Psoas muscle (tissue), 8 donors: ENCODE measurements around the gene FBXW12. TPM values are rescaled to one million over a fixed set of nuclear protein-coding genes. Genes with fewer than 3 reads are reported as not detected.
A peak's percentile ranks its signal among the peaks of the same experiment; 100 is the strongest.

Source experiments
- ATAC-seq, 4 donors: fragments of 200-7000 bp; cut with Tn5 transposase; one replicate each; pipeline ENCODE4 v1.9.1; 2020; ENCODE audit warnings: moderate library complexity in 3 of 4, mild to moderate bottlenecking in 2 of 4
- DNase-seq, 2 donors: peaks; one replicate each; pipeline ENCODE4 v3.0.0-alpha.2; 2020
- H3K27ac ChIP-seq: fragments of 200-600 bp; one replicate; pipeline ENCODE4 v1.8.0; 2022
- H3K27me3 ChIP-seq, 3 donors: fragments of 200-600 bp in 1 of 3; one replicate each; pipeline versions ENCODE4 v1.6.1 to v1.8.0; 2013 to 2022; ENCODE audit warnings: low read length in 2 of 3, mild to moderate bottlenecking in 2 of 3, moderate library complexity in 1 of 3; ENCODE audit not compliant: insufficient read depth in 3 of 3
- H3K36me3 ChIP-seq, 2 donors: fragments of 200-600 bp in 1 of 2; one replicate each; pipeline versions ENCODE4 v1.6.1 to v1.8.0; 2013 to 2022; ENCODE audit warnings: low read depth in 1 of 2, mild to moderate bottlenecking in 1 of 2, moderate library complexity in 1 of 2; ENCODE audit not compliant: insufficient read depth in 1 of 2
- H3K4me1 ChIP-seq: fragments of 200-600 bp; one replicate; pipeline ENCODE4 v1.8.0; 2022
- H3K4me3 ChIP-seq: fragments of 200-600 bp; one replicate; pipeline ENCODE4 v1.8.0; 2022; ENCODE audit warnings: mild to moderate bottlenecking
- H3K9me3 ChIP-seq: fragments of 200-600 bp; one replicate; pipeline ENCODE4 v1.8.0; 2022
- WGBS, 3 donors: extraction: QIAGEN DNeasy Blood & Tissue Kit; methylation state at CpG; one replicate each; pipeline versions ENCODE4 v1.1.6 to v1.1.7; 2013; 5-methylcytosine and 5-hydroxymethylcytosine counted together
- intact Hi-C, 2 donors: fragments of 100-400 bp; cut with DNase I; formaldehyde crosslinking; loops; one replicate each; pipeline versions ENCODE4 v1.11.0 to v1.14.2; 2022
- polyA plus RNA-seq, 3 donors: library from polyadenylated mRNA; stranded (reverse); fragments of 200-250 nt; gene quantifications; one replicate each; pipeline ENCODE4 v1.2.3, GENCODE V29; 2013
- total RNA-seq, 4 donors: library from RNA; stranded (reverse); fragmentation: NEBNext Ultra II Directional in 2 of 4; extraction: Animal tissue kit (Norgen Biotek cat#: 25700) in 2 of 4; gene quantifications; one replicate each; pipeline versions ENCODE4 v1.2.1 to v1.2.4, GENCODE V29; 2021 to 2023
- TF ChIP-seq, protein P1 (sequence below): fragments of 200-600 bp; IDR thresholded peaks from one replicate; pipeline ENCODE4 v1.8.0; 2022; ENCODE audit warnings: antibody characterized with exemption
- donor health status: healthy with polysubstance abuse.
- donor health status: DM: no; HTN: no; CAD: no; lungs with moderate emphysema.
- donor health status: Bipolar disorder and iron deficiency.
- donor health status: healthy.
- donor health status: DM: yes; HTN: yes; CAD: no.
- donor health status: DM: no; HTN: no; CAD: no.
- donor health status: DM: no; HTN: no; CAD: no.
- donor health status: DM: yes; HTN: yes; CAD: no.

The FBXW12 gene
- total and polyA plus RNA-seq, 7 donors, result 0.01 TPM; not detected in 6

GRCh38 chr3:48403533-48404439, 31.8 kb downstream of the FBXW12 start:
- Histone ChIP-seq H3K4me1 (no peaks in the 10 kb centered on the region), H3K27ac (no peak overlapping the region), H3K27me3 (no peaks in the 10 kb centered on the region), H3K4me3 (no peak overlapping the region), H3K36me3 (no peaks in the 10 kb centered on the region), H3K9me3 (no peaks in the 10 kb centered on the region)
- no peak for ATAC-seq
- 84 to 93% (median 88%) methylated on average over 13 to 15 of the region's 15 CpGs for WGBS, 3 donors
- peak in 1 of 2 donors; percentile 9 for DNase-seq
- TF ChIP-seq, protein P1, sequence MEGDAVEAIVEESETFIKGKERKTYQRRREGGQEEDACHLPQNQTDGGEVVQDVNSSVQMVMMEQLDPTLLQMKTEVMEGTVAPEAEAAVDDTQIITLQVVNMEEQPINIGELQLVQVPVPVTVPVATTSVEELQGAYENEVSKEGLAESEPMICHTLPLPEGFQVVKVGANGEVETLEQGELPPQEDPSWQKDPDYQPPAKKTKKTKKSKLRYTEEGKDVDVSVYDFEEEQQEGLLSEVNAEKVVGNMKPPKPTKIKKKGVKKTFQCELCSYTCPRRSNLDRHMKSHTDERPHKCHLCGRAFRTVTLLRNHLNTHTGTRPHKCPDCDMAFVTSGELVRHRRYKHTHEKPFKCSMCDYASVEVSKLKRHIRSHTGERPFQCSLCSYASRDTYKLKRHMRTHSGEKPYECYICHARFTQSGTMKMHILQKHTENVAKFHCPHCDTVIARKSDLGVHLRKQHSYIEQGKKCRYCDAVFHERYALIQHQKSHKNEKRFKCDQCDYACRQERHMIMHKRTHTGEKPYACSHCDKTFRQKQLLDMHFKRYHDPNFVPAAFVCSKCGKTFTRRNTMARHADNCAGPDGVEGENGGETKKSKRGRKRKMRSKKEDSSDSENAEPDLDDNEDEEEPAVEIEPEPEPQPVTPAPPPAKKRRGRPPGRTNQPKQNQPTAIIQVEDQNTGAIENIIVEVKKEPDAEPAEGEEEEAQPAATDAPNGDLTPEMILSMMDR, result no peak
- intact Hi-C loops, result loop anchor here in 1 of 2 donors (5.0 kb wide), 1 partner anchor 144 kb away; no protein-coding TSS in a partner anchor

DNA sequence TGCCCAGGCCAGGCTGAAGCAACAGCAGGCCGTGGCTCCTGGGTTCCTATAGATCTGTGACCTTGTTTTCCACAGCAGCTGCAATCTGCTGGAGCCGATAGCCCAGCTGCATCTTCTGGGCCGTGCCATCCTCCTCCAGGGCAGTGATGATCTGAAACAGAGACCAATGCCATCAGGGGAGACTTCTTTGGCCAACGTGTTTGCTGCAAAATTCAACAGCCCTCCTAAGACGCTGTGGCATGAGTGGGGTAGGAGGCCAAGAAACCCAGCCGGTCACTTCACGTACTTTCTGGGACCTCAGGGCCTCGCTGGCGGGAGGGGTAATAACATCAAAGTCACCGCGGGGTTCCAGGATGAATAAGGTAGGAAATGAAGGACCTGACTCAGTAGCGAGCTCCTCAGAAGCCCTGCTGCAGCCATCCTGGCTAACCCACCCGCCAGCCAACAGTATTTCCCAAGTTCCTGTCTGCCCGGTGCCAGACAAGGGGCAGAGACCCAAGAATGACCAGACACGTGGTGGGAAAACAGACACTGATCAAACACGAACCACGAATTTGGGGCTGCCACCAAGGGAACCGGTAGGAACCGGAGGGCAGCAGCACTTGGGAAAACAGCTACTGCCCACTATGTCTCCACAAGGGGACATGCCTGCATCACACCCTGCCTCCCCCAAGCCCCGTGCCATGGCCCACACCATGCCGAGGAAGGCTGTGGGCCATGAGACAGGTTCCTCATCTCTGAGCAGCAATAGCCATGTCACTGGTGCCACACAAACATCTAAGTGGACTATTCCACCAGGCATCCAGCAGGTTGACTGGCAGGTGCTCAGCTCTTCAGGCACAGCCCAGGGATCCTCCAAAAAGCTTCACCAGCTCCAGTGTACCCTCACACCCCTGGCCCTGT, 32.7 kb downstream of the FBXW12 start:
- H3K4me1 ChIP-seq, result no peaks in the 10 kb centered on the region
- no peaks in the 10 kb centered on the region for H3K27me3 ChIP-seq
- TF ChIP-seq, protein P1, result no peak
- ATAC-seq, result no peak
- peak; percentile 9 to 39 for DNase-seq
- H3K27ac ChIP-seq, result no peak overlapping the region
- intact Hi-C loops, result loop anchor here in 1 of 2 donors (5.0 kb wide), 1 partner anchor 143 kb away; no protein-coding TSS in a partner anchor
- no peaks in the 10 kb centered on the region for H3K36me3 ChIP-seq
- H3K9me3 ChIP-seq, result no peaks in the 10 kb centered on the region
- 66 to 80% (median 68%) methylated on average over 21 of the region's 21 CpGs for WGBS, 3 donors
- no peak overlapping the region for H3K4me3 ChIP-seq

- DNase-seq (peak in 1 of 2 donors; percentile 10), ATAC-seq (no peak)
- Histone ChIP-seq H3K27me3 (peaks cover 0 to under 1% (median 0%) of the 10 kb centered on the region in 3 donors), H3K36me3 (peaks cover 0 to 3% of the 10 kb centered on the region in 2 donors), H3K9me3 (no peaks in the 10 kb centered on the region), H3K4me1 (no peaks in the 10 kb centered on the region), H3K4me3 (no peak overlapping the region), H3K27ac (no peak overlapping the region)
- WGBS, 3 donors, result 74 to 86% (median 76%) methylated on average over 13 of the region's 13 CpGs
- TF ChIP-seq, protein P1, result no peak
- intact Hi-C loops, result no loop called here
Measured at GRCh38 chr3:48405343-48405881, 33.4 kb downstream of the FBXW12 start.

- DNase-seq, result no peak
- intact Hi-C loops, result no loop called here
- no peak overlapping the region for H3K27ac ChIP-seq
Measured at GRCh38 chr3:48405971-48406370, 34.0 kb downstream of the FBXW12 start.

More at GRCh38 chr3:48405971-48406370, 34.0 kb downstream of the FBXW12 start:
- Histone ChIP-seq H3K36me3 (peaks cover 0 to 3% of the 10 kb centered on the region in 2 donors), H3K4me1 (no peaks in the 10 kb centered on the region), H3K4me3 (no peak overlapping the region), H3K9me3 (no peaks in the 10 kb centered on the region), H3K27me3 (peaks cover 0 to 2% (median 0%) of the 10 kb centered on the region in 3 donors)
- no peak for ATAC-seq
- WGBS, 3 donors, result 70 to 82% (median 73%) methylated on average over 1 of the region's 1 CpG
- TF ChIP-seq, protein P1, result no peak
